Suprapubic skin (tissue), 4 donors: Measurements from ENCODE around the gene HEATR9.

Source experiments
- EP300 ChIP-seq: sonication (generic); formaldehyde crosslinking; IDR thresholded peaks from one replicate; pipeline ENCODE4 v1.6.1; 2017; ENCODE audit warnings: antibody characterized with exemption
- POLR2A ChIP-seq, 2 donors: fragments of 450-650 bp; IDR thresholded peaks; one replicate each; pipeline ENCODE4 v1.6.1; 2017; ENCODE audit warnings: antibody characterized with exemption in 2 of 2, mild to moderate bottlenecking in 2 of 2, moderate library complexity in 2 of 2
- POLR2AphosphoS5 ChIP-seq, 3 donors: sonication (generic); formaldehyde crosslinking; IDR thresholded peaks; one replicate each; pipeline ENCODE4 v1.6.1; 2017; ENCODE audit warnings: antibody characterized with exemption in 3 of 3
- TF ChIP-seq, protein P1 (sequence below), 2 donors: fragments of 200-600 bp in 1 of 2; fragments of 450-650 bp in 1 of 2; sonication (generic) in 1 of 2; IDR thresholded peaks; one replicate each; pipeline ENCODE4 v1.5.1; 2016 to 2019; ENCODE audit warnings: antibody characterized with exemption in 2 of 2, mild to moderate bottlenecking in 1 of 2, moderate library complexity in 1 of 2

DNA sequence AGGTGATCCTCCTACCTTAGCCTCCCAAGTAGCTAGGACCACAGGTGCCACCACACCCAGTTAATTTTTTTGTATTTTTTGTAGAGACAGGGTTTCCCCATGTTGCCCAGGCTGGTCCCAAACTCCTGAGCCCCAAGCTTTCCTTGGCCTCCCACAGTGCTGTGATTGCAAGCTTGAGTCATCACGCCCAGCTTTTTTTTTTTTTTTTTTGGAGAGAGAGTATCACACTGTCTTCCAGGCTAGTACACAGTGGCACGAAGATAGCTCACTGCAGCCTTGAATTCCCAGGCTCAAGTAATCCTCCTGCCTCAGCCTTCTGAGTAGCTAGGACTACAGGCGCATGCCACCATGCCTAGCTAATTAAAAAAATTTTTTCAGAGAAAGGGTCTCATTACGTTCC lies 27.2 kb downstream of the HEATR9 start:
- TF ChIP-seq POLR2AphosphoS5 (IDR thresholded peaks at IDR 0.05) (no peak), POLR2A (IDR thresholded peaks at IDR 0.05) (no peak), EP300 (no peak)
- TF ChIP-seq, protein P1, sequence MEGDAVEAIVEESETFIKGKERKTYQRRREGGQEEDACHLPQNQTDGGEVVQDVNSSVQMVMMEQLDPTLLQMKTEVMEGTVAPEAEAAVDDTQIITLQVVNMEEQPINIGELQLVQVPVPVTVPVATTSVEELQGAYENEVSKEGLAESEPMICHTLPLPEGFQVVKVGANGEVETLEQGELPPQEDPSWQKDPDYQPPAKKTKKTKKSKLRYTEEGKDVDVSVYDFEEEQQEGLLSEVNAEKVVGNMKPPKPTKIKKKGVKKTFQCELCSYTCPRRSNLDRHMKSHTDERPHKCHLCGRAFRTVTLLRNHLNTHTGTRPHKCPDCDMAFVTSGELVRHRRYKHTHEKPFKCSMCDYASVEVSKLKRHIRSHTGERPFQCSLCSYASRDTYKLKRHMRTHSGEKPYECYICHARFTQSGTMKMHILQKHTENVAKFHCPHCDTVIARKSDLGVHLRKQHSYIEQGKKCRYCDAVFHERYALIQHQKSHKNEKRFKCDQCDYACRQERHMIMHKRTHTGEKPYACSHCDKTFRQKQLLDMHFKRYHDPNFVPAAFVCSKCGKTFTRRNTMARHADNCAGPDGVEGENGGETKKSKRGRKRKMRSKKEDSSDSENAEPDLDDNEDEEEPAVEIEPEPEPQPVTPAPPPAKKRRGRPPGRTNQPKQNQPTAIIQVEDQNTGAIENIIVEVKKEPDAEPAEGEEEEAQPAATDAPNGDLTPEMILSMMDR (IDR thresholded peaks at IDR 0.05): no peak
